Stimulated activated CD4-positive, alpha-beta T cell treated with anti-CD3 and anti-CD28 coated beads, Interleukin-2, amount 100 ng/mL, for 24 hours (primary cell): ENCODE data around the gene OTUB1.
"Not testable (repeated sequence)": the region's sequence is repeated elsewhere in the genome, so short reads cannot be mapped to it uniquely, and the experiment has no call there.

ENCODE experiments used
- DNase-seq, 2 donors: peaks; one replicate each; pipeline ENCODE4 v3.0.0-alpha.2; 2020

OTUB1 gene

GRCh38 chr11:63986156-63986931, at the start of gene OTUB1:
OTUB1 (plus strand) TSS chr11:63986438; CDS start chr11:63986457, 19 bp downstream.
- DNase-seq = peak; percentile 88 to 91

GRCh38 chr11:63937713-63938478, 48.3 kb upstream of the OTUB1 start:
- peak in 1 of 2 donors; percentile 44 for DNase-seq

GRCh38 chr11:63938479-63939396, 47.5 kb upstream of the OTUB1 start, which contains the start of gene NAA40:
NAA40 (plus strand) TSS chr11:63939002; CDS start chr11:63939097, 95 bp downstream.
- DNase-seq = peak; percentile 92 to 95

GRCh38 chr11:63939397-63939891, 46.8 kb upstream of the OTUB1 start:
- DNase-seq = no peak

- no peak for DNase-seq
Observed at GRCh38 chr11:63940786-63941185, 45.5 kb upstream of the OTUB1 start.

GRCh38 chr11:63941901-63942300, 44.3 kb upstream of the OTUB1 start:
- DNase-seq = no peak

GRCh38 chr11:63942803-63943202, 43.4 kb upstream of the OTUB1 start:
- DNase-seq = no peak

- no peak for DNase-seq
Observed at GRCh38 chr11:63944987-63945386, 41.3 kb upstream of the OTUB1 start.

- DNase-seq = peak; percentile 52 to 56
Observed at GRCh38 chr11:63945477-63946163, 40.6 kb upstream of the OTUB1 start.

GRCh38 chr11:63951779-63952536, 34.3 kb upstream of the OTUB1 start:
- peak in 1 of 2 donors; percentile 27 for DNase-seq

- DNase-seq = no peak
Observed at GRCh38 chr11:63952570-63952969, 33.7 kb upstream of the OTUB1 start.

- DNase-seq = no peak
Observed at GRCh38 chr11:63958008-63958407, 28.2 kb upstream of the OTUB1 start.

- DNase-seq = peak in 1 of 2 donors; percentile 11
Observed at GRCh38 chr11:63961608-63962412, 24.4 kb upstream of the OTUB1 start.

GRCh38 chr11:63963895-63964294, 22.3 kb upstream of the OTUB1 start:
- not testable (repeated sequence) for DNase-seq

GRCh38 chr11:63966444-63966843, 19.8 kb upstream of the OTUB1 start:
- no peak for DNase-seq

- no peak for DNase-seq
Observed at GRCh38 chr11:63969461-63969860, 16.8 kb upstream of the OTUB1 start.

- DNase-seq = no peak
Observed at GRCh38 chr11:63970902-63971301, 15.3 kb upstream of the OTUB1 start.

GRCh38 chr11:63973912-63974258, 12.4 kb upstream of the OTUB1 start:
- not testable (repeated sequence) for DNase-seq

GRCh38 chr11:63974259-63975143, 11.7 kb upstream of the OTUB1 start, which contains the start of gene COX8A:
COX8A (plus strand) TSS chr11:63974620; CDS start chr11:63974681, 61 bp downstream.
- peak; percentile 92 to 95 for DNase-seq
